ENCODE measurements around the gene CD200.

DNA sequence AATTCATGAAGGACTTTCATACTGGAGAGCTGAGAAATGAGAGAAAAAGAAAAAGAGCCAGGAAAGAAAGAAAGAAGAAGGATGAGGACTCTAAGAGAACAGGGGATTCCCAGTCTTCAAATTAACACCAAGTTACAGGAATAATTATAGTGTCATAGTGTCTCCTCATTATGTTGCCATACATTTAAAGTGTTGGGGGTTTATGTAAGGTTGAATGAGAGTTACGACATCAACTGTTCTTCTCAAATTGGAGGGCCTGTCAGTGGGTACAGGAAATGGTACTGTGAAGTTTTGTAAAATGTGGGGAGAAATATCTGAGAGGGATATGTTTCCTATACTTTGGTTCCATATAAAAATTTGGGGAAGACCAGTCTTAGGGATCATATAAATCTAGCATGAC lies 12.3 kb upstream of the CD200 start:
- no peak for TF ChIP-seq RAD21 (IDR thresholded peaks at IDR 0.05)
- TF ChIP-seq, protein P1, sequence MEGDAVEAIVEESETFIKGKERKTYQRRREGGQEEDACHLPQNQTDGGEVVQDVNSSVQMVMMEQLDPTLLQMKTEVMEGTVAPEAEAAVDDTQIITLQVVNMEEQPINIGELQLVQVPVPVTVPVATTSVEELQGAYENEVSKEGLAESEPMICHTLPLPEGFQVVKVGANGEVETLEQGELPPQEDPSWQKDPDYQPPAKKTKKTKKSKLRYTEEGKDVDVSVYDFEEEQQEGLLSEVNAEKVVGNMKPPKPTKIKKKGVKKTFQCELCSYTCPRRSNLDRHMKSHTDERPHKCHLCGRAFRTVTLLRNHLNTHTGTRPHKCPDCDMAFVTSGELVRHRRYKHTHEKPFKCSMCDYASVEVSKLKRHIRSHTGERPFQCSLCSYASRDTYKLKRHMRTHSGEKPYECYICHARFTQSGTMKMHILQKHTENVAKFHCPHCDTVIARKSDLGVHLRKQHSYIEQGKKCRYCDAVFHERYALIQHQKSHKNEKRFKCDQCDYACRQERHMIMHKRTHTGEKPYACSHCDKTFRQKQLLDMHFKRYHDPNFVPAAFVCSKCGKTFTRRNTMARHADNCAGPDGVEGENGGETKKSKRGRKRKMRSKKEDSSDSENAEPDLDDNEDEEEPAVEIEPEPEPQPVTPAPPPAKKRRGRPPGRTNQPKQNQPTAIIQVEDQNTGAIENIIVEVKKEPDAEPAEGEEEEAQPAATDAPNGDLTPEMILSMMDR (IDR thresholded peaks at IDR 0.05; ENCODE audit: low read depth, low read length, missing input control), result no peak
- no peak for TF ChIP-seq ZBTB33 (IDR thresholded peaks at IDR 0.05)
- TF ChIP-seq, protein P2, sequence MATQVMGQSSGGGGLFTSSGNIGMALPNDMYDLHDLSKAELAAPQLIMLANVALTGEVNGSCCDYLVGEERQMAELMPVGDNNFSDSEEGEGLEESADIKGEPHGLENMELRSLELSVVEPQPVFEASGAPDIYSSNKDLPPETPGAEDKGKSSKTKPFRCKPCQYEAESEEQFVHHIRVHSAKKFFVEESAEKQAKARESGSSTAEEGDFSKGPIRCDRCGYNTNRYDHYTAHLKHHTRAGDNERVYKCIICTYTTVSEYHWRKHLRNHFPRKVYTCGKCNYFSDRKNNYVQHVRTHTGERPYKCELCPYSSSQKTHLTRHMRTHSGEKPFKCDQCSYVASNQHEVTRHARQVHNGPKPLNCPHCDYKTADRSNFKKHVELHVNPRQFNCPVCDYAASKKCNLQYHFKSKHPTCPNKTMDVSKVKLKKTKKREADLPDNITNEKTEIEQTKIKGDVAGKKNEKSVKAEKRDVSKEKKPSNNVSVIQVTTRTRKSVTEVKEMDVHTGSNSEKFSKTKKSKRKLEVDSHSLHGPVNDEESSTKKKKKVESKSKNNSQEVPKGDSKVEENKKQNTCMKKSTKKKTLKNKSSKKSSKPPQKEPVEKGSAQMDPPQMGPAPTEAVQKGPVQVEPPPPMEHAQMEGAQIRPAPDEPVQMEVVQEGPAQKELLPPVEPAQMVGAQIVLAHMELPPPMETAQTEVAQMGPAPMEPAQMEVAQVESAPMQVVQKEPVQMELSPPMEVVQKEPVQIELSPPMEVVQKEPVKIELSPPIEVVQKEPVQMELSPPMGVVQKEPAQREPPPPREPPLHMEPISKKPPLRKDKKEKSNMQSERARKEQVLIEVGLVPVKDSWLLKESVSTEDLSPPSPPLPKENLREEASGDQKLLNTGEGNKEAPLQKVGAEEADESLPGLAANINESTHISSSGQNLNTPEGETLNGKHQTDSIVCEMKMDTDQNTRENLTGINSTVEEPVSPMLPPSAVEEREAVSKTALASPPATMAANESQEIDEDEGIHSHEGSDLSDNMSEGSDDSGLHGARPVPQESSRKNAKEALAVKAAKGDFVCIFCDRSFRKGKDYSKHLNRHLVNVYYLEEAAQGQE (IDR thresholded peaks at IDR 0.05), result no peak
- TF ChIP-seq MAX (IDR thresholded peaks at IDR 0.05), result no peak
